MM.1S (cell line): ENCODE data around the gene GUCY1A2.

Experiments used
- DNase-seq: peaks from one replicate; pipeline ENCODE4 v3.0.0-alpha.2; 2015
- H2AFZ ChIP-seq: fragments of 300-600 bp; sonication (generic); 2 replicates; pipeline ENCODE4 v1.6.0; 2016; ENCODE audit warnings: antibody characterized with exemption, low read length
- H3F3A ChIP-seq: fragments of 300-600 bp; sonication (generic); 2 replicates; pipeline ENCODE4 v1.6.1; 2016; ENCODE audit warnings: mild to moderate bottlenecking, antibody characterized with exemption, low read length, moderate library complexity, mixed read lengths; ENCODE audit not compliant: insufficient read depth
- H3K27ac ChIP-seq: fragments of 300-600 bp; sonication (generic); 2 replicates; pipeline ENCODE4 v1.5.1; 2016; ENCODE audit warnings: mild to moderate bottlenecking, low read length
- H3K27me3 ChIP-seq: fragments of 300-600 bp; sonication (generic); replicated peaks from 2 replicates; pipeline ENCODE4 v1.6.0; 2016; ENCODE audit warnings: low read length; ENCODE audit not compliant: insufficient read depth
- H3K36me3 ChIP-seq: fragments of 300-600 bp; sonication (generic); replicated peaks from 2 replicates; pipeline ENCODE4 v1.6.1; 2016; ENCODE audit warnings: mild to moderate bottlenecking, low read length, mixed read lengths; ENCODE audit not compliant: insufficient read depth
- H3K4me1 ChIP-seq: fragments of 300-600 bp; sonication (generic); 2 replicates; pipeline ENCODE4 v1.6.1; 2016; ENCODE audit warnings: low read length, mixed read lengths
- H3K4me2 ChIP-seq: fragments of 300-600 bp; sonication (generic); 2 replicates; pipeline ENCODE4 v1.6.0; 2016; ENCODE audit warnings: low read depth, low read length
- H3K4me3 ChIP-seq: fragments of 300-600 bp; sonication (generic); 2 replicates; pipeline ENCODE4 v1.5.1; 2016; ENCODE audit warnings: low read length, mixed read lengths
- H3K79me2 ChIP-seq: fragments of 300-600 bp; sonication (generic); 2 replicates; pipeline ENCODE4 v1.6.1; 2016; ENCODE audit warnings: mixed run types, low read length, mixed read lengths
- H3K9ac ChIP-seq: fragments of 300-600 bp; sonication (generic); 2 replicates; pipeline ENCODE4 v1.6.1; 2016; ENCODE audit warnings: low read length, mixed read lengths
- H3K9me2 ChIP-seq: fragments of 300-600 bp; sonication (generic); replicated peaks from 2 replicates; pipeline ENCODE4 v1.6.1; 2016; ENCODE audit warnings: mild to moderate bottlenecking, low read length, mixed read lengths; ENCODE audit not compliant: insufficient read depth
- H3K9me3 ChIP-seq: fragments of 300-600 bp; sonication (generic); replicated peaks from 2 replicates; pipeline ENCODE4 v1.6.1; 2016; ENCODE audit warnings: mild to moderate bottlenecking, low read length, mixed read lengths; ENCODE audit not compliant: insufficient read depth
- H4K20me1 ChIP-seq: fragments of 300-600 bp; sonication (generic); 2 replicates; pipeline ENCODE4 v1.6.1; 2016; ENCODE audit warnings: mild to moderate bottlenecking, low read length, moderate library complexity, mixed read lengths; ENCODE audit not compliant: insufficient read depth
- CTCF ChIP-seq: fragments of 300-600 bp; sonication (generic); IDR thresholded peaks from 2 replicates; pipeline ENCODE4 v1.5.1; 2016; ENCODE audit warnings: antibody characterized with exemption, low read length, mixed read lengths
- EZH2 ChIP-seq: fragments of 300-600 bp; sonication (generic); optimal IDR thresholded peaks from 2 replicates; pipeline ENCODE3; 2017; ENCODE audit warnings: low read depth, mild to moderate bottlenecking, antibody characterized with exemption, low read length, mixed read lengths
- EZH2phosphoT487 ChIP-seq: fragments of 300-600 bp; sonication (generic); IDR thresholded peaks from 2 replicates; pipeline ENCODE4 v1.6.1; 2018; ENCODE audit warnings: antibody characterized with exemption, low read length

The GUCY1A2 gene

GRCh38 chr11:106683435-106683834 is 334.8 kb downstream of the GUCY1A2 start:
- H4K20me1 ChIP-seq, result no peaks in the 10 kb centered on the region
- H3K27me3 ChIP-seq, result no peaks in the 10 kb centered on the region
- peaks cover 6% of the 10 kb centered on the region; the same call in 1 of the 2 replicates for H3K4me1 ChIP-seq
- H3K36me3 ChIP-seq, result no peaks in the 10 kb centered on the region
- no peak overlapping the region for H2AFZ ChIP-seq
- no peaks in the 10 kb centered on the region for H3K79me2 ChIP-seq
- H3K4me3 ChIP-seq, result no peak overlapping the region
- no peak for DNase-seq
- TF ChIP-seq CTCF (no peak), EZH2 (no peak), EZH2phosphoT487 (no peak)
- H3K9me2 ChIP-seq, result no peaks in the 10 kb centered on the region
- H3K4me2 ChIP-seq, result no peak overlapping the region
- H3K9me3 ChIP-seq, result no peaks in the 10 kb centered on the region
- H3F3A ChIP-seq, result no peaks in the 10 kb centered on the region
- no peak overlapping the region for H3K9ac ChIP-seq
- no peak overlapping the region for H3K27ac ChIP-seq

- no peaks in the 10 kb centered on the region for H3K9me2 ChIP-seq
- H3K9me3 ChIP-seq, result no peaks in the 10 kb centered on the region
- H3F3A ChIP-seq, result no peaks in the 10 kb centered on the region
- peaks cover 8% of the 10 kb centered on the region; the same call in 1 of the 2 replicates for H3K4me1 ChIP-seq
- H3K79me2 ChIP-seq, result no peaks in the 10 kb centered on the region
- no peak overlapping the region for H3K4me2 ChIP-seq
- no peak overlapping the region for H2AFZ ChIP-seq
- no peaks in the 10 kb centered on the region for H3K27me3 ChIP-seq
- H3K27ac ChIP-seq, result no peak overlapping the region
- H4K20me1 ChIP-seq, result no peaks in the 10 kb centered on the region
- no peak for TF ChIP-seq CTCF
- no peak for TF ChIP-seq EZH2
- no peak for TF ChIP-seq EZH2phosphoT487
- H3K9ac ChIP-seq, result no peak overlapping the region
- no peaks in the 10 kb centered on the region for H3K36me3 ChIP-seq
- H3K4me3 ChIP-seq, result no peak overlapping the region
- no peak for DNase-seq
These were observed 336.8 kb downstream of the GUCY1A2 start for GRCh38 chr11:106681435-106681834.

- H3F3A ChIP-seq, result no peaks in the 10 kb centered on the region
- H3K27ac ChIP-seq, result no peak overlapping the region
- H2AFZ ChIP-seq, result 0 out of 2 replicates have a peak overlapping the region, but pooled peaks have one; percentile 15
- no peaks in the 10 kb centered on the region for H3K36me3 ChIP-seq
- no peak overlapping the region for H3K4me3 ChIP-seq
- TF ChIP-seq CTCF, result no peak
- TF ChIP-seq EZH2, result no peak
- TF ChIP-seq EZH2phosphoT487, result no peak
- H3K27me3 ChIP-seq, result no peaks in the 10 kb centered on the region
- peak; percentile 46 for DNase-seq
- H3K4me2 ChIP-seq, result no peak overlapping the region
- H4K20me1 ChIP-seq, result no peaks in the 10 kb centered on the region
- H3K79me2 ChIP-seq, result no peaks in the 10 kb centered on the region
- peaks cover 8% of the 10 kb centered on the region; the same call in 1 of the 2 replicates for H3K4me1 ChIP-seq
- no peak overlapping the region for H3K9ac ChIP-seq
- no peaks in the 10 kb centered on the region for H3K9me2 ChIP-seq
- no peaks in the 10 kb centered on the region for H3K9me3 ChIP-seq
These were observed 338.7 kb downstream of the GUCY1A2 start for GRCh38 chr11:106679581-106679980.
